H7 (cell line): ENCODE measurements around the gene PXT1. TPM values are rescaled to one million over a fixed set of nuclear protein-coding genes. Genes with fewer than 3 reads are reported as not detected.

Experiments
- DNase-seq: peaks from one replicate; pipeline ENCODE4 v3.0.0; 2012
- H3K27me3 ChIP-seq: 2 replicates; pipeline ENCODE4 v1.6.0; 2011; ENCODE audit warnings: mild to moderate bottlenecking, low read length; ENCODE audit not compliant: control insufficient read depth, insufficient read depth
- H3K36me3 ChIP-seq: replicated peaks from 2 replicates; pipeline ENCODE4 v1.5.1; 2011; ENCODE audit warnings: low read length; ENCODE audit not compliant: control insufficient read depth, insufficient read depth
- H3K4me3 ChIP-seq: 2 replicates; pipeline ENCODE4 v1.5.1; 2011; ENCODE audit warnings: low read depth, mild to moderate bottlenecking, control low read depth, low read length, moderate library complexity; ENCODE audit not compliant: insufficient read depth
- total RNA-seq: library from RNA; depleted of rRNA; stranded (reverse); fragments of >200 nt; shearing (Covaris generic); gene quantifications from 2 replicates; pipeline ENCODE4 v1.2.3, GENCODE V29; 2014; rRNA removed

Gene PXT1
- total RNA-seq, 1 experiment from 2014 or later, result 0.03 TPM

DNA sequence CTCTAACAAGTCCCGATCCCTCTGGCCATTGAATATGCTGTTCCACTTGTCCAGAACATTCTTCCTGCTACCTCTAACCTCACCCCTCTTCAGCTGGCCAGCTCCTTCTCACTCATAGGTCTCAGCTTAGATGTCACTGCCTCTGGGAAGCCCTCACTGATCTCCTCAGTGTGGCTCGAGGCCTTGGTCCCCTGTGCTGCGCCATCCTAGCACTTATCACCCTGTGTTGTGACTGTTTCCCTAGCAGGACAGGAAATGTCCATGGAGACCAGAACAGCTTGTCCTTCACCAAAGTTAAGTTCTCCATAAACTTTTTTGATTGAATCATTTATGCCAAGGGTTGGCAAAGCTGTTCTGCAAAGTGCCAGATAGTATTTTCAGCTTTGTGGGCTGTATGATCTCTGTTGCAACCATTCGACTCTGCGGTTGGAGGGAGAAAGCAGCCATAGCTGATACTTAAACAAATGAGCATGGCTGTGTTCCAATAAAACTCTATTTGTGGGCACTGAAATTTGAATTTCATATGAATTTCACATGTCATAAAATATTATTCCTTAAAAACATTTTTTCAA is 99.5 kb downstream of the PXT1 start:
- peaks cover 14% of the 10 kb centered on the region for H3K27me3 ChIP-seq

DNA sequence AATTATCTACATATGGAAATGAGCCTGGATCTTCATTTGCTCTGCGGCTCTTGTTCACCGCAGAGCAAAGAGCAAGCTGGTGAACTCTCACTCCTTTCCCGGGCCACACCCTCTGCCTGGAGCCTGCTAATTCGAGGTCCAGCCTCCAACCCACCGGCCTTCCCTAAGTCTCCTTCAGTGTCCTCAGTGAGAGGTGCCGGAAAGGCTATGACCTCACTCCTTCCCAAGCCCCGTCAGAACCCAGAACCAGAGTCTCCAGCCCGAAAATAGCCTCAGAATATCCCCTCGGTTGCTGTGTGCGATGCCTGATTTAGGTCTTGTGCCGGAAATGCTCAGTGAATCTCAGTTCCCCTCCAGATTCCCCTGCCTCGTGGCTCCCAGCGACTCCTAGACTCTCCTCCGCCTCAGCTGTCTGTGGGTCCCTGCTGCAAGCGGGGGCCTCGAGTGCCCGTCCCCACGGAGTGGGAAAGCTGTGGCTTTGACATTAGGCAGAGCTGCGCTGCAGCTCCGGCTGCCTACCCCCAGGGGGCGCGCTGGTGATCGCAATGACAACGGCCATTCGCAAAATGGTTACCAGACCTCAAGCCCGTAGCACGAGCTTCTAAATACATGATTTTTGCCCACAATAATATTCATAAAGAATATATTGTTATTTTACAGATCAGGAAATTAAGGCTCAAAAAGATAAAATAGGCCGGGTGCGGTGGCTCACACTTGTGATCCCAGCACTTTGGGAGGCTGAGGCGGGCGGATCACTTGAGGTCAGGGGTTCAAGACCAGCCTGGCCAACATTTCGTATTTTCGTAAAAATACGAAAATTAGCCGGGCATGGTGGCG is 101.8 kb downstream of the PXT1 start:
- DNase-seq, result peak; percentile 86
- H3K4me3 ChIP-seq, result peak overlapping the region; percentile 32
- peaks cover 14% of the 10 kb centered on the region for H3K27me3 ChIP-seq
- H3K36me3 ChIP-seq, result no peaks in the 10 kb centered on the region

More for the DNA sequence above, 99.5 kb downstream of the PXT1 start:
- H3K4me3 ChIP-seq, result no peak overlapping the region
- DNase-seq, result no peak
- no peaks in the 10 kb centered on the region for H3K36me3 ChIP-seq

Other genes with a start within 250 kb of the PXT1 start
- 12.7 and 15.6 TPM in 2 replicates for gene BRPF3, start 246.1 kb downstream of the PXT1 start, total RNA-seq
- not detected in 2 replicates for gene PNPLA1, start 172.8 kb downstream of the PXT1 start, total RNA-seq
- not detected in 2 replicates for gene BNIP5, start 106.0 kb downstream of the PXT1 start, total RNA-seq
- 0.28 and 1.5 TPM in 2 replicates for gene ETV7, start 55.2 kb downstream of the PXT1 start, total RNA-seq
- gene KCTD20, start 146 bp upstream of the PXT1 start, total RNA-seq, result 38.9 and 46.3 TPM in 2 replicates
- gene STK38, start 104.6 kb upstream of the PXT1 start, total RNA-seq, result 7.6 and 8.7 TPM in 2 replicates
- 111 and 171 TPM in 2 replicates for gene SRSF3, start 151.5 kb upstream of the PXT1 start, total RNA-seq
- 0.28 and 0.55 TPM in 2 replicates for gene CDKN1A, start 235.9 kb upstream of the PXT1 start, total RNA-seq